BJ (cell line): ENCODE data around the gene PCDHGB6. TPM values are rescaled to one million over a fixed set of nuclear protein-coding genes. Genes with fewer than 3 reads are reported as not detected.
"Not testable (repeated sequence)": the region's sequence is repeated elsewhere in the genome, so short reads cannot be mapped to it uniquely, and the experiment has no call there.

ENCODE experiments used
- CTCF ChIA-PET: fragments of 350-600 bp; formaldehyde crosslinking; extraction: SDS; loops from one replicate; lab custom pipeline; 2021; ENCODE audit warnings: antibody characterized with exemption, inconsistent platforms; lab: Yijun Ruan, JAX
- POLR2A ChIA-PET: fragments of 300-600 bp; sonication (Branson Sonifier 250); formaldehyde crosslinking; extraction: SDS; loops from one replicate; lab custom pipeline; 2021; ENCODE audit warnings: antibody characterized with exemption; lab: Charles Lee
- DNase-seq: peaks from one replicate; pipeline ENCODE4 v3.0.0-alpha.2; 2011; ENCODE audit warnings: low read depth
- H3K27me3 ChIP-seq: 2 replicates; pipeline ENCODE4 v1.6.0; 2011; ENCODE audit warnings: low read length; ENCODE audit not compliant: control insufficient read depth, insufficient read depth
- H3K36me3 ChIP-seq: 2 replicates; pipeline ENCODE4 v1.5.1; 2011; ENCODE audit warnings: low read length; ENCODE audit not compliant: control insufficient read depth, insufficient read depth
- H3K4me3 ChIP-seq: 2 replicates; pipeline ENCODE4 v1.5.1; 2011; ENCODE audit warnings: low read depth, mild to moderate bottlenecking, control low read depth, low read length
- polyA plus RNA-seq: library from polyadenylated mRNA; depleted of rRNA; stranded (reverse); fragments of >200 nt; gene quantifications from 2 replicates; pipeline ENCODE4 v1.2.3, GENCODE V29; 2011
- TF ChIP-seq, protein P1 (sequence below): IDR thresholded peaks from 2 replicates; pipeline ENCODE4 v1.5.1; 2011; ENCODE audit warnings: low read depth, mild to moderate bottlenecking, control low read depth, inconsistent platforms, low read length, moderate library complexity; ENCODE audit not compliant: insufficient read depth

The PCDHGB6 gene
- polyA plus RNA-seq, 1 experiment: 1.5 TPM

DNA sequence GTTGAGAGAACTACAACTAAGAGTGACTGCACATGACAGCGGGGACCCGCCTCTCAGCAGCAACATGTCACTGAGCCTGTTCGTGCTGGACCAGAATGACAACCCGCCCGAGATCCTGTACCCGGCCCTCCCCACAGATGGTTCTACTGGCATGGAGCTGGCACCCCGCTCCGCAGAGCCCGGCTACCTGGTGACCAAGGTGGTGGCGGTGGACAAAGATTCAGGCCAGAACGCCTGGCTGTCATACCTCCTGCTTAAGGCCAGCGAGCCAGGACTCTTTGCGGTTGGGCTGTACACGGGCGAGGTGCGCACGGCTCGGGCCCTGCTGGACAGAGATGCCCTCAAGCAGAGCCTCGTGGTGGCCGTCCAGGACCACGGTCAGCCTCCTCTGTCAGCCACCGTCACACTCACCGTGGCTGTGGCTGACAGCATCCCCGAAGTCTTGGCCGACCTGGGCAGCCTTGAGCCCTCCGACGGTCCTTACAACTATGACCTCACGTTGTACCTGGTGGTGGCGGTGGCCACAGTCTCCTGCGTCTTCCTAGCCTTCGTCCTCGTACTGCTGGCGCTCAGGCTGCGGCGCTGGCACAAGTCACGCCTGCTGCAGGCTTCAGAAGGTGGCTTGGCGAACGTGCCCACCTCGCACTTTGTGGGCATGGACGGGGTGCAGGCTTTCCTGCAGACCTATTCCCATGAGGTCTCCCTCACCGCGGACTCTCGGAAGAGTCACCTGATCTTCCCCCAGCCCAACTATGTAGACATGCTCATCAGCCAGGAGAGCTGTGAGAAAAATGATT lies 23.2 kb upstream of the PCDHGB6 start:
- no peaks in the 10 kb centered on the region for H3K27me3 ChIP-seq
- POLR2A ChIA-PET: no interaction called here
- DNase-seq: no peak
- CTCF ChIA-PET: interaction anchor here (4.1 kb wide), 1 partner anchor 14 kb away, joined by 16 read pairs; the partner anchor contains the start of gene PCDHGB3
- H3K4me3 ChIP-seq: no peak overlapping the region
- TF ChIP-seq, protein P1, sequence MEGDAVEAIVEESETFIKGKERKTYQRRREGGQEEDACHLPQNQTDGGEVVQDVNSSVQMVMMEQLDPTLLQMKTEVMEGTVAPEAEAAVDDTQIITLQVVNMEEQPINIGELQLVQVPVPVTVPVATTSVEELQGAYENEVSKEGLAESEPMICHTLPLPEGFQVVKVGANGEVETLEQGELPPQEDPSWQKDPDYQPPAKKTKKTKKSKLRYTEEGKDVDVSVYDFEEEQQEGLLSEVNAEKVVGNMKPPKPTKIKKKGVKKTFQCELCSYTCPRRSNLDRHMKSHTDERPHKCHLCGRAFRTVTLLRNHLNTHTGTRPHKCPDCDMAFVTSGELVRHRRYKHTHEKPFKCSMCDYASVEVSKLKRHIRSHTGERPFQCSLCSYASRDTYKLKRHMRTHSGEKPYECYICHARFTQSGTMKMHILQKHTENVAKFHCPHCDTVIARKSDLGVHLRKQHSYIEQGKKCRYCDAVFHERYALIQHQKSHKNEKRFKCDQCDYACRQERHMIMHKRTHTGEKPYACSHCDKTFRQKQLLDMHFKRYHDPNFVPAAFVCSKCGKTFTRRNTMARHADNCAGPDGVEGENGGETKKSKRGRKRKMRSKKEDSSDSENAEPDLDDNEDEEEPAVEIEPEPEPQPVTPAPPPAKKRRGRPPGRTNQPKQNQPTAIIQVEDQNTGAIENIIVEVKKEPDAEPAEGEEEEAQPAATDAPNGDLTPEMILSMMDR: no peak
- no peaks in the 10 kb centered on the region; the same call in 1 of the 2 replicates for H3K36me3 ChIP-seq

GRCh38 chr5:141387557-141388311 lies 20.1 kb upstream of the PCDHGB6 start, which contains the start of gene PCDHGB4:
Gene PCDHGB4, plus strand, starts transcription at chr5:141387698. Its CDS starts 187 bp downstream, at chr5:141387885.
- H3K4me3 ChIP-seq: peak within 1 kb of the TSS; percentile 22; the same call in 1 of the 2 replicates

GRCh38 chr5:141388661-141389060 lies 19.2 kb upstream of the PCDHGB6 start:
- ChIA-PET POLR2A (no interaction called here), CTCF (interaction anchor here (1.0 to 4.1 kb wide), 5 partner anchors 11 to 175 kb away, joined by 3 to 16 read pairs (median 4); partner anchors contain the start of genes PCDHGA10, PCDHGA11 and PCDHGB3)
- DNase-seq: no peak
- no peak overlapping the region for H3K4me3 ChIP-seq
- H3K36me3 ChIP-seq: peaks cover 2% of the 10 kb centered on the region; the same call in 1 of the 2 replicates
- no peaks in the 10 kb centered on the region for H3K27me3 ChIP-seq
- TF ChIP-seq, protein P1: no peak

More at GRCh38 chr5:141387557-141388311, 20.1 kb upstream of the PCDHGB6 start, which contains the start of gene PCDHGB4:
- H3K36me3 ChIP-seq, DNase-seq, H3K27me3 ChIP-seq, POLR2A ChIA-PET: not testable (repeated sequence)
- CTCF ChIA-PET: interaction anchor here (0.8 to 4.1 kb wide), 7 partner anchors 14 to 176 kb away, joined by 3 to 16 read pairs (median 4); partner anchors contain the start of genes PCDHGA11, PCDHGA2 and PCDHGB3
- TF ChIP-seq, protein P1: peak; percentile 60

DNA sequence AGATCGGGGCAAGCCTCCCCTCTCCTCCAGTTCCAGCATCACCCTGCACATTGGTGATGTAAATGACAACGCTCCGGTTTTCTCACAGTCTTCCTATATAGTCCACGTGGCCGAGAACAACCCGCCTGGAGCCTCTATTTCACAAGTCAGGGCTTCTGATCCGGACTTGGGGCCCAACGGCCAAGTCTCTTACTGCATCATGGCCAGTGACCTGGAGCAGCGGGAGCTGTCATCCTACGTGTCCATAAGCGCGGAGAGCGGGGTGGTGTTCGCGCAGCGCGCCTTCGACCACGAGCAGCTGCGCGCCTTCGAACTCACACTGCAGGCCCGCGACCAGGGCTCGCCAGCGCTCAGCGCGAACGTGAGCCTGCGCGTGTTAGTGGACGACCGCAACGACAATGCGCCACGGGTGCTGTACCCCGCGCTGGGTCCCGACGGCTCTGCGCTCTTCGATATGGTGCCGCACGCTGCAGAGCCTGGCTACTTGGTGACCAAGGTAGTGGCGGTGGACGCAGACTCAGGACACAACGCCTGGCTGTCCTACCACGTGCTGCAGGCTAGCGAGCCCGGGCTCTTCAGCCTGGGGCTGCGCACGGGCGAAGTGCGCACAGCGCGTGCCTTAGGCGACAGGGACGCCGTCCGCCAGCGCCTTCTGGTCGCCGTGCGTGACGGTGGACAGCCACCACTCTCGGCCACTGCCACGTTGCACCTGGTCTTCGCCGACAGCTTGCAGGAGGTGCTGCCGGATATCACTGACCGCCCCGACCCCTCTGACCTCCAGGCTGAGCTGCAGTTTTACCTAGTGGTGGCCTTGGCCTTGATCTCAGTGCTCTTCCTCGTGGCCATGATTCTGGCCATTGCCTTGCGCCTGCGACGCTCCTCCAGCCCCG lies 18.4 kb upstream of the PCDHGB6 start:
- no peak for DNase-seq

More for the DNA sequence above, 18.4 kb upstream of the PCDHGB6 start:
- POLR2A ChIA-PET: no interaction called here
- CTCF ChIA-PET: interaction anchor here (1.0 to 4.7 kb wide), 9 partner anchors 12 to 175 kb away, joined by 3 to 19 read pairs (median 6); partner anchors contain the start of genes PCDHGA10, PCDHGA12, PCDHGA6 and PCDHGB3
- Histone ChIP-seq H3K27me3 (no peaks in the 10 kb centered on the region), H3K36me3 (peaks cover 2% of the 10 kb centered on the region; the same call in 1 of the 2 replicates), H3K4me3 (no peak overlapping the region)
- TF ChIP-seq, protein P1: no peak
